ENCODE measurements around the gene NINJ1.

NINJ1 gene

DNA sequence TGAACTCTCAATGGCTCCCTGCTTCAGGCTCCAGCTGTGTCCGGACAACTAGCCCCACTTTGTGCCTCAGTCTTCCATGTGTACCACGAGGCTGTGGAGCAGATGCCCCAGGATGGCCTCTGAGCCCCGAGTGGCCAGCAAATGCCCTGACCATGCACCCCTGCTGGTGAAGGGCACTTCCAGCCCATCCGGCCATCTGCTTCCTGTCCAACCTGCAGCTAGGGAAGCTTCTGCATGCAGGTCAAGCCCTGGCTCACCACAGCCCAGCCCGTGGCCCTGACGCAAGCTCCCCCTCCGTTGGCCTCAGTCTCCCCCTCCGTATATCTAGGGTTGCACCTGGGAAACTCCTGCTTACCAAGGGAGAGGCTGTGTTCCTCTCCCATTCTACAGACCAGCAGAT lies 4.8 kb downstream of the NINJ1 start:
- FAIRE-seq (no peak), DNase-seq (ENCODE audit: insufficient read length) (no peak)
- TF ChIP-seq POLR2AphosphoS5 (IDR thresholded peaks at IDR 0.05; ENCODE audit: low read depth, low read length) (no peak), TAF1 (IDR thresholded peaks at IDR 0.05; ENCODE audit: borderline replicate concordance, low read depth, low read length) (no peak), POLR2A (IDR thresholded peaks at IDR 0.05; ENCODE audit: low read depth, low read length) (no peak)

DNA sequence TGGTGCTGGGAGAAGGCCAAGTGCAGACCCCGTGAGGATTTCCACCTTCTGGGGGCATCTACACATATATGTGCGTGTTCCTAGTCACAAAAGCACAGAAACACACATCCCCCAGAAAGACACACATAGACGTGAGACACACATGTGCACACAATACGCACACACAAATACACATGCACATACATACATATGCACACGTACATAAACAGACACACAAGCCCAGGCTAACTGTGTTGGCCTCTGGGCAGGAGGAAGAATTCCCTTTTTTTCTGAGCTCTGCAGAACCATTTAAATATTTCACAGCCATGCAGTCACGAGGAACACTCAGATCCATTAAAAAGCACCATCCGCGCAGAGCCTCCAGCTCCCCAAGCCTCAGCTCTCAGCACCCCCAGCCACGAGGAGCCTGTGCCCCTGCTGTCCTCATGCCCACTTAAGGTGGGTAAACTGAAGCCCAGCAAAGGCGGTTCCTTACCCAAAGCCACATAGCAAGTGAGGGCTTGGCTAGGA lies 5.3 kb downstream of the NINJ1 start:
- DNase-seq (ENCODE audit: insufficient read length) = no peak
- TF ChIP-seq POLR2A (IDR thresholded peaks at IDR 0.05; ENCODE audit: low read depth, low read length) (no peak), TAF1 (IDR thresholded peaks at IDR 0.05; ENCODE audit: borderline replicate concordance, low read depth, low read length) (no peak), POLR2AphosphoS5 (IDR thresholded peaks at IDR 0.05; ENCODE audit: low read depth, low read length) (no peak)
- no peak for FAIRE-seq

DNA sequence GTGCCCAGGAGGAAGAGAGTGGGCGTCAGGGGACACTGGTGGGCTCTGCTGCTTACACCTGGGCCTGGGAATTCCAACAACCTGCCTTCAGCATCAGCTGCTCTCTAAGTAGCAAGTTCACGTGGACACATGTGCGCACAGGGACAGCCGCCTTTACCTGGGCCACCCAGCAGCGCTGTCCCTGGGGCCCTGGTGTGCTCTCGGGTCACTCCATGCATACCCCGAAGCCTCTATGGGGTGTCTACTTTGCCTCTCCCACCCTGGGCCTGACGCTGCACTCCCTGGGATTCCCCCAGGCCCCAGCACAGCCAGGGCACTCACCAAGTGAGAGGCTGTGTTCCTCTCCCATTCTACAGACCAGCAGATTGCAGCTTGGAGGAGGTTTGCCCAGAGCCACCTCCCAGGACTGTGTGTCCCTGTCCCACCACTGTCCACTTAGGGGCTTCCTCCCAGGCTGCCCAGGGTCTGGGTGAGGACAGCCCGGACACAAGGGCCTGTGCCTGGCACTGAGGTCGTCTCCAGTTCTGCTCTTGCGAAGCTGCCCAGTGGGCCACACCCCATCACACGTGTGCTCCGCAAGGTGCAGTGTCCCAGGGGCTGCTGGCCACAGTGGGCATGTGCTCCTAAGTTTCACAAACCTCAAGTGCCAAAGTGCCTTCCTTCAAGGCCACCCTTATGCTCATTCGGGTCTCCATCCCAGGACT lies 5.9 kb downstream of the NINJ1 start:
- DNase-seq (ENCODE audit: insufficient read length) (no peak), FAIRE-seq (no peak)
- no peak for TF ChIP-seq POLR2A (IDR thresholded peaks at IDR 0.05; ENCODE audit: low read depth, low read length)
- TF ChIP-seq POLR2AphosphoS5 (IDR thresholded peaks at IDR 0.05; ENCODE audit: low read depth, low read length) = no peak
- no peak for TF ChIP-seq TAF1 (IDR thresholded peaks at IDR 0.05; ENCODE audit: borderline replicate concordance, low read depth, low read length)

DNA sequence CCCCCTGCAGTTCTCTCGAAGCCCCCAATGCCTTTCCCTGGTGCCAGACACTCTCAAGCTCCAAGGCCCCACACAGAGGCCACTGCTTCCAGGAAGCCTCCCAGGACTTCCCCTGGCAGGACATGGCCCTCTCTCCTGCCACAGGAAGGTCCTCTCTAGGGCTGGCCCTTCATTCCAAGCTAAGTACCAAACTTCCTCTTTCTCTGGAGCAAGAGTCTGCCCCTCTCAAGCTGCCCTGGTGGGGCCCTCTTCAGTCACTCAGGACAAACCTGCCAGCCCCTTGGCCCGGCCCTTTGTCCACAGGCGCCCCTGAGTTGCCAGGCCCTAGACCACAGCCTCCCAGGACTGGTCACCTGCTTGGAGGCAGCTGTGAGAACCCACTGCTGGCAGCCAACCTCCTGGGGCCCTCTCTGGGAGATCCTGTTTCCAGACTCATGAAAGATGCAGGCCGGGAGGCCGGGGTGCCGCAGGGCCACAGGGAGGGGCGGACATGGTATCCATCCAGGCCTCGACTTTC lies 6.6 kb downstream of the NINJ1 start:
- no peak for FAIRE-seq
- TF ChIP-seq POLR2A (IDR thresholded peaks at IDR 0.05; ENCODE audit: low read depth, low read length) (no peak), TAF1 (IDR thresholded peaks at IDR 0.05; ENCODE audit: borderline replicate concordance, low read depth, low read length) (no peak), POLR2AphosphoS5 (IDR thresholded peaks at IDR 0.05; ENCODE audit: low read depth, low read length) (no peak)
- DNase-seq (ENCODE audit: insufficient read length) = no peak

DNA sequence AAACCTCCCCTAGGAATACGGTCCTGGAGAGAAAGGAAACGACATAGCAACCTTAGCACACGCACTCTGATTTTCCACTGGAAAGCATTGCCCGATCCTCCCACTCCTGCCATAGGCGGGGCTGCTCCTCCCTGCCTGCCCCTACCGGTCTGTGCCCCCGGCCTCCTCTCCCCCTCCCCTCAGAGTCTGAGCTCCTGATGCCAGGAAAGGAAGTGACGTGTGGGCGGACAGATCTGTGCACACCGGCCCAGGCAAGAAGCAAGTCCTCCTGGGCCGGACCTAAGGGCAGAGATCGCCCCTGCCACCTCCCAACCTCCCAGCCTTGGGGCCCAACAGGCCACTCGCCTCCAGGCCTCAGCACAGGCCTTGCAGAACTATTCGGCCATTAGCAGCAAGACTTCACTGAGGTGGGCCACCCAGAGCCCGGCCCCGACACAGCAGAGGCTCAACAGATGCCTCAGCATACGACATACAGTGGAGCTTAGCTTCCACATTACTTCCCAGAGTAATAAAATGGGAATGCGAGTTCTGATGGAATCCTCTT lies 7.2 kb downstream of the NINJ1 start:
- FAIRE-seq (no peak), DNase-seq (ENCODE audit: insufficient read length) (no peak)
- TF ChIP-seq POLR2AphosphoS5 (IDR thresholded peaks at IDR 0.05; ENCODE audit: low read depth, low read length) (no peak), POLR2A (IDR thresholded peaks at IDR 0.05; ENCODE audit: low read depth, low read length) (no peak), TAF1 (IDR thresholded peaks at IDR 0.05; ENCODE audit: borderline replicate concordance, low read depth, low read length) (no peak)

DNA sequence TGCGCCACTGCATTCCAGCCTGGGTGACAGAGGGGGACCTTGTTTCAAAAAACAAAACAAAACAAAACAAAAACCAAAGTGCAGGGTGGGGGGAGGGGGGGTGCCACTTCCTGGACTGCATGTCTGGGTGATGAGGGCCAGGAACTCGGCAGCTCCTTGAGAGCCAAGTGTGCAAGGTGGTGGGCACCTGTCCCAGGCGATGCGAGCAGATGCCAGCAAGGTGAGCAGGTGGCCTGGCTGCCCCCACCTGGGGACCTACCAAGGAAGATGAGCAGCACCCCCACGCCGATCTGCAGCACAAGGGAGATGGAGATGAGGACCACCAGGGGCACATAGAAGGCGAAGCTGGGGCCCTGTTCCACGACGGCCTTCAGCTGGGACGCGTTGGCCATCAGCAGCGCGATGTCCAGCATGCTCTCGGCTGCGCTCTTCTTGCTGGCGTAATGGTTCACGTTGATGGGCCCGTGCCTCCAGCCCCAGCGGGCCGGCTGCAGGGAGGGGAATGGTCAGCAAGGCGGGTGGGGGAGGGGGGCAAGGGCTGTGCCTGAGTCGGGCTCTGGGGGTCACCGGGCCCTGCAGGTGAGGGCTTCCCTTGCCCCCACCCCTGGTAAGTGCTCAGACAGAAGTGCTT lies 7.8 kb downstream of the NINJ1 start:
- DNase-seq (ENCODE audit: insufficient read length) (no peak), FAIRE-seq (no peak)

DNA sequence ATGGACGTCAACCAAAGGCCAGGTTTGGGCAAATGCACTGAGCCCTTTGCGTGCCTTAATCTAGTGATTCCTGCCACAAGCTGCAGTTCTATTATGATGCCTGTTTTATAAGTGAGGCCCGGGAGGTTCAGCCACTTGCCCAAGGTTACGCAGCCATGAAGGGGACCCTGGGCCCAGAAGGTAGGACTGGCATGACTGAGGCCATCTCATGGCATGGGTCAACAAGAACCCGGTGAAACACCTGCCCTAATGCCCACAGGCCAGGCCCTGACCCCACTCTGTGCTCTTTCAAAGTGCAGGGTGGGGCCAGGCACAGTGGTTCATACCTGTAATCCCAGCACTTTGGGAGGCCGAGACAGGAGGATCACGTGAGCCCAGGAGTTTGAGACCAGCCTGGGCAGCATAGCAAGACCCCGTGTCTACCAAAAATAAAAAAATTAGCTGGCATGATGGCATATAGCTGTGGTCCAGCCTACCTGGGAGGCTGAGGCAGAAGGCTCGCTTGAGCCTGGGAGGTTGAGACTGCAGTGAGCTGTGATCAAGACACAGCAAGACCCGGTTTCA lies 8.6 kb downstream of the NINJ1 start:
- TF ChIP-seq POLR2AphosphoS5 (IDR thresholded peaks at IDR 0.05; ENCODE audit: low read depth, low read length) (no peak), POLR2A (IDR thresholded peaks at IDR 0.05; ENCODE audit: low read depth, low read length) (no peak), TAF1 (IDR thresholded peaks at IDR 0.05; ENCODE audit: borderline replicate concordance, low read depth, low read length) (no peak)
- FAIRE-seq (no peak), DNase-seq (ENCODE audit: insufficient read length) (no peak)

More for the DNA sequence above, 7.8 kb downstream of the NINJ1 start:
- TF ChIP-seq TAF1 (IDR thresholded peaks at IDR 0.05; ENCODE audit: borderline replicate concordance, low read depth, low read length) (no peak), POLR2A (IDR thresholded peaks at IDR 0.05; ENCODE audit: low read depth, low read length) (no peak), POLR2AphosphoS5 (IDR thresholded peaks at IDR 0.05; ENCODE audit: low read depth, low read length) (no peak)

DNA sequence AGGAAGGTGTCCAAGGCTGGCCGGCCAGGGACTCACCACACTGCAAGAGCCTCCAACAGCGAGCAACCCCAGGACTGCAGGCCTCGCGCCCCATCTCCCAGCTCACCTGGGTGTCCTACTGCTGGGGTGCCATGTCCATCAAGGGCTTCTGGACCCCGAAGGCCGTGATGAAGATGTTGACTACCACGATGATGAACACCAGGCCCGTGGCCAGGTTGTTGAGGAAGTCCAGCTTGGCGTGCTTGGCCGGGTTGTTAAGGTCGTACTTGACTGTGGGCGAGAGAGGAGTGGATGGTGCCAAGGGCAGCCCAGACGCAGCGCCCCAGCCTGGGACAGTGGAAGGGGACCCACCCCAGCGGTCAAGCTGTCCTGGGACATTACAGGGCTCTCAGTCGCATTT lies 9.3 kb downstream of the NINJ1 start:
- DNase-seq (ENCODE audit: insufficient read length) (no peak), FAIRE-seq (no peak)
- TF ChIP-seq TAF1 (IDR thresholded peaks at IDR 0.05; ENCODE audit: borderline replicate concordance, low read depth, low read length) (no peak), POLR2A (IDR thresholded peaks at IDR 0.05; ENCODE audit: low read depth, low read length) (no peak), POLR2AphosphoS5 (IDR thresholded peaks at IDR 0.05; ENCODE audit: low read depth, low read length) (no peak)

DNA sequence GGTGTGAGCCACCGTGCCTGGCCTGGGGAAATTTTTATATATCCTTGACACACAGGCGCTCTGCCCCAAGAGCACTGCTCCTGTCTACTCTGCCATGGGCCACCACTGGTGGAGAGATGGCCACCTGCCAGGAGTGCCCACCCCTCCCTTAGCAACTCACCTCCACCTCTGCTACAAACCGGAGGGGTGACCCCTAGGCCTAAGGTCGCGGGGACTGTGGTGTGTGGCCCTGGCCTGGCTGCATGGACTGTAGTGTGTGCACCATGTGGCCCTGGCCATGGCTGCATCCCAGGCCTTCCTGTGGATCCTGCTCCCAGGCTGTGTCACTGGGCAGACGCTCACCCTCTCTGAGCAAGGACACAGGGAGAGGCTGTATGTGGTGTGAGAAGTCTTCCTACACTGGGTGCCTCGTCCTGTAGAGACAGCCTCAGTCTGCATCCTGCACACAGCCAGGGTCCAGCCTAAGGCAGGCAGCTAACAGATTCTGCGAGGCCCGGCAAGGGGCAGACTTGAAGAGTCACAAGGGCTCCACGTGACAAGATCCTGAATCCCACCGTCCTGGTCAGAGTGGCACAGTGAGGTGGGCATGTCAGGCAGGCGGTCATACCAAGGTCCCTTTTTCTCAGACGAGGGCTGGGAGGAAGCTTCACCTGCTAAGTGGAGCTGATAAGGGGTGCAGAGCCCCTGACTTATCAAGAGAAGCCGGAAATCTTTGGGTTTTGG lies 10.3 kb downstream of the NINJ1 start:
- no peak for DNase-seq (ENCODE audit: insufficient read length)
- TF ChIP-seq TAF1 (IDR thresholded peaks at IDR 0.05; ENCODE audit: borderline replicate concordance, low read depth, low read length) (no peak), POLR2A (IDR thresholded peaks at IDR 0.05; ENCODE audit: low read depth, low read length) (no peak), POLR2AphosphoS5 (IDR thresholded peaks at IDR 0.05; ENCODE audit: low read depth, low read length) (no peak)
- no peak for FAIRE-seq

DNA sequence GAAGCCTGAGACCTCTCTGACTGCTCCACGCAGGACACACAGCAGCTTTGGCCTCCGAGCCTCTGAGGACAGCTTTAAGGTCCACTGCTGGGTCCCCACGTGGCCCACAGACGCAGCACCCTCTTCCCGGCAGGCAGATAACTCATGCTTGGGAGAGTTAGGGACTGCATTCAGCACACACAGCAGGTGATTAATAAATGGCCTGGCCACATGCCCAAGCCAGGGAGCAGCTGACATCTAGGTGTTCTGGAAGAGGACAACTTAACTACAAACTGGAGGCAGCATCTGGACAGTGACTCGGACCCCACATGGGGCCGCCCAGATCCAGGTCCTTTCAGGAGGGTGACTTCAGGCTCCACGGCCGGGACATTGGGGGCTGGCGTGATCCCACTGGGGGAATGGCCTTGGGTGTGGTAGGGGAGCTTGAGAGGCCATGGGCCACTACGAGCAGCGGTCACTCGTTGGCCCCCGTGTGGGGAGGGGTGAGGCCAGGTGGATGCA lies 11.3 kb downstream of the NINJ1 start:
- TF ChIP-seq TAF1 (IDR thresholded peaks at IDR 0.05; ENCODE audit: borderline replicate concordance, low read depth, low read length) = no peak
- DNase-seq (ENCODE audit: insufficient read length) = no peak
- no peak for FAIRE-seq

Measured in GM12892 (cell line).